Keratinocyte (primary cell): ENCODE results near the gene RGS8.

Experiments used
- CTCF ChIP-seq, 3 experiments: IDR thresholded peaks in 1 of 3; conservative IDR thresholded peaks in 1 of 3; optimal IDR thresholded peaks in 1 of 3; 2 replicates in 2 of 3; 3 replicates in 1 of 3; pipeline versions ENCODE3 to v1.5.1; 2011; ENCODE audit warnings: low read length in 3 of 3, mild to moderate bottlenecking in 3 of 3, moderate library complexity in 2 of 3, control low read depth in 1 of 3, inconsistent platforms in 1 of 3; ENCODE audit not compliant: insufficient read depth in 2 of 3; ENCODE audit errors: extremely low read depth in 1 of 3
- EZH2 ChIP-seq: IDR thresholded peaks from one replicate; pipeline ENCODE4 v1.6.1; 2012; ENCODE audit warnings: inconsistent platforms, mild to moderate bottlenecking, low read length, moderate library complexity

- no peak for TF ChIP-seq CTCF (optimal IDR thresholded peaks at IDR 0.05 in 1 of 3, IDR thresholded peaks at IDR 0.05 in 1 of 3, conservative IDR thresholded peaks at IDR 0.05 in 1 of 3; ENCODE audit: extremely low read depth in 1 of 3, insufficient read depth in 2 of 3, low read length in 3 of 3)
- TF ChIP-seq EZH2, result no peak
Observed at GRCh38 chr1:182718311-182718710, 33.9 kb upstream of the RGS8 start.
